Endothelial cell of umbilical vein (primary cell): ENCODE data around the gene C15orf39. TPM values are rescaled to one million over a fixed set of nuclear protein-coding genes. Genes with fewer than 3 reads are reported as not detected.

Source experiments
- BruUV-seq: library from RNA; stranded (reverse); fragments of 400-500 nt; replicated peaks from 2 replicates; lab custom pipeline; 2021; lab: Mats Ljungman, UMichigan
- CTCF ChIA-PET: fragments of 300-600, 350-600 bp; sonication (Branson Sonifier 250); formaldehyde crosslinking; loops from one replicate; lab custom pipeline; 2021; ENCODE audit warnings: antibody characterized with exemption, inconsistent platforms; lab: Charles Lee
- POLR2A ChIA-PET: fragments of 300-600, 350-600 bp; sonication (Branson Sonifier 250); formaldehyde crosslinking; loops from one replicate; lab custom pipeline; 2021; ENCODE audit warnings: antibody characterized with exemption, inconsistent platforms; lab: Charles Lee
- DNase-seq: peaks from one replicate; pipeline ENCODE4 v3.0.0-alpha.2; 2011; ENCODE audit warnings: low read depth, low spot score
- FAIRE-seq: peaks from 2 replicates; lab custom pipeline; 2011; peaks lifted over from hg19 to GRCh38; lab: Jason Lieb, UNC
- H2AFZ ChIP-seq: 2 replicates; pipeline ENCODE4 v1.6.0; 2012; ENCODE audit warnings: low read depth, low read length, control low read depth, inconsistent platforms
- H3K27ac ChIP-seq: 2 replicates; pipeline ENCODE4 v1.5.1; 2011; ENCODE audit warnings: low read depth, mild to moderate bottlenecking, control low read depth, low read length, moderate library complexity; ENCODE audit not compliant: insufficient read depth
- H3K27me3 ChIP-seq, 2 experiments: 2 replicates each; pipeline versions ENCODE4 v1.6.0 to v1.6.1; 2011; ENCODE audit warnings: low read length in 2 of 2, mixed read lengths in 1 of 2; ENCODE audit not compliant: control insufficient read depth in 2 of 2, insufficient read depth in 2 of 2
- H3K36me3 ChIP-seq, 2 experiments: 2 replicates in 1 of 2; 3 replicates in 1 of 2; pipeline ENCODE4 v1.5.1; 2011; ENCODE audit warnings: low read length in 2 of 2, mild to moderate bottlenecking in 1 of 2, moderate library complexity in 1 of 2; ENCODE audit not compliant: control insufficient read depth in 2 of 2, insufficient read depth in 2 of 2; ENCODE audit errors: extremely low read depth in 1 of 2
- H3K4me1 ChIP-seq: 3 replicates; pipeline ENCODE4 v1.5.1; 2011; ENCODE audit warnings: mild to moderate bottlenecking, low read length; ENCODE audit not compliant: control insufficient read depth, insufficient read depth; ENCODE audit errors: extremely low read depth
- H3K4me2 ChIP-seq: 2 replicates; pipeline ENCODE4 v1.6.1; 2011; ENCODE audit warnings: low read length, control low read depth, mixed read lengths; ENCODE audit not compliant: insufficient read depth
- H3K4me3 ChIP-seq, 3 experiments: fragments of 200-600 bp in 1 of 3; sonication (generic), shearing (Covaris generic) in 1 of 3; replicated peaks in 1 of 3; 2 replicates each; pipeline ENCODE4 v1.5.1; 2011 to 2016; ENCODE audit warnings: control low read depth in 3 of 3, low read length in 3 of 3, mild to moderate bottlenecking in 2 of 3, inconsistent platforms in 1 of 3, low read depth in 1 of 3, moderate library complexity in 1 of 3; ENCODE audit not compliant: insufficient read depth in 1 of 3
- H3K79me2 ChIP-seq: 2 replicates; pipeline ENCODE4 v1.6.0; 2012; ENCODE audit warnings: low read length, inconsistent platforms; ENCODE audit not compliant: control insufficient read depth, insufficient read depth
- H3K9ac ChIP-seq: replicated peaks from 2 replicates; pipeline ENCODE3; 2011; ENCODE audit warnings: low read length, control low read depth; ENCODE audit not compliant: insufficient read depth; ENCODE audit errors: extremely low read depth
- H3K9me1 ChIP-seq: replicated peaks from 3 replicates; pipeline ENCODE4 v1.6.0; 2011; ENCODE audit warnings: mild to moderate bottlenecking, low read length; ENCODE audit not compliant: control insufficient read depth, insufficient read depth; ENCODE audit errors: extremely low read depth
- H3K9me3 ChIP-seq: replicated peaks from 2 replicates; pipeline ENCODE4 v1.5.1; 2012; ENCODE audit warnings: low read length, inconsistent platforms; ENCODE audit not compliant: control insufficient read depth, insufficient read depth
- H4K20me1 ChIP-seq: replicated peaks from 2 replicates; pipeline ENCODE3; 2011; ENCODE audit warnings: mild to moderate bottlenecking, low read length; ENCODE audit not compliant: control insufficient read depth, insufficient read depth; ENCODE audit errors: extremely low read depth
- EZH2 ChIP-seq: IDR thresholded peaks from 2 replicates; pipeline ENCODE4 v1.6.1; 2012; ENCODE audit warnings: borderline replicate concordance, low read depth, mild to moderate bottlenecking, moderate library complexity, low read length, inconsistent platforms; ENCODE audit not compliant: severe bottlenecking
- FOS ChIP-seq: IDR thresholded peaks from 2 replicates; pipeline ENCODE4 v1.6.1; 2011; ENCODE audit warnings: mild to moderate bottlenecking, low read length, moderate library complexity, borderline replicate concordance; ENCODE audit not compliant: insufficient read depth
- JUN ChIP-seq: IDR thresholded peaks from 2 replicates; pipeline ENCODE4 v1.6.1; 2011; ENCODE audit warnings: borderline replicate concordance, low read depth; ENCODE audit not compliant: insufficient read length, insufficient read depth
- MYC ChIP-seq: IDR thresholded peaks from one replicate; pipeline ENCODE4 v1.6.1; 2011; ENCODE audit warnings: mild to moderate bottlenecking, low read depth, low read length
- POLR2AphosphoS5 ChIP-seq: IDR thresholded peaks from 2 replicates; pipeline ENCODE4 v1.6.1; 2012; ENCODE audit warnings: low read depth, mild to moderate bottlenecking, control low read depth, low read length, moderate library complexity; ENCODE audit not compliant: insufficient read depth
- dilution Hi-C: fragments of 300-500 bp; cut with MboI; formaldehyde crosslinking; loops from one replicate; pipeline ENCODE4 v1.15.0; 2019; ENCODE audit warnings: low sequenced_read_pairs; ENCODE audit not compliant: extremely low pct_ligation_motif_present
- intact Hi-C: fragments of 100-400 bp; cut with micrococcal nuclease; formaldehyde crosslinking; loops from one replicate; pipeline ENCODE4 v1.10.0; 2022
- polyA plus RNA-seq, 4 experiments: library from polyadenylated mRNA; depleted of rRNA in 3 of 4; stranded (reverse) in 3 of 4; unstranded in 1 of 4; fragments of >200 nt; gene quantifications; 2 replicates each; pipeline versions ENCODE4 v1.2.1 to v1.2.3, GENCODE V29; 2011 to 2012; ENCODE audit warnings: missing spikeins in 1 of 4
- total RNA-seq: library from RNA; stranded (reverse); gene quantifications from 2 replicates; pipeline ENCODE4 v1.2.3, GENCODE V29; 2021
- TF ChIP-seq, protein P1 (sequence below), 2 donors: IDR thresholded peaks; 1 replicate in 1 of 2; 2 replicates in 1 of 2; pipeline ENCODE4 v1.5.1; 2011; ENCODE audit warnings: low read length in 2 of 2, mild to moderate bottlenecking in 2 of 2, moderate library complexity in 2 of 2, control low read depth in 1 of 2, inconsistent platforms in 1 of 2, low read depth in 1 of 2; ENCODE audit not compliant: insufficient read depth in 1 of 2; ENCODE audit errors: extremely low read depth in 1 of 2
- TF ChIP-seq, protein P2 (sequence below): IDR thresholded peaks from 2 replicates; pipeline ENCODE4 v1.6.1; 2011; ENCODE audit not compliant: insufficient read depth, insufficient read length

Gene C15orf39
- total and polyA plus RNA-seq, 2 donors (not counting 3 experiments of a cell fraction or from before 2014, with no cell fraction given): 14.8 to 36.1 TPM

DNA sequence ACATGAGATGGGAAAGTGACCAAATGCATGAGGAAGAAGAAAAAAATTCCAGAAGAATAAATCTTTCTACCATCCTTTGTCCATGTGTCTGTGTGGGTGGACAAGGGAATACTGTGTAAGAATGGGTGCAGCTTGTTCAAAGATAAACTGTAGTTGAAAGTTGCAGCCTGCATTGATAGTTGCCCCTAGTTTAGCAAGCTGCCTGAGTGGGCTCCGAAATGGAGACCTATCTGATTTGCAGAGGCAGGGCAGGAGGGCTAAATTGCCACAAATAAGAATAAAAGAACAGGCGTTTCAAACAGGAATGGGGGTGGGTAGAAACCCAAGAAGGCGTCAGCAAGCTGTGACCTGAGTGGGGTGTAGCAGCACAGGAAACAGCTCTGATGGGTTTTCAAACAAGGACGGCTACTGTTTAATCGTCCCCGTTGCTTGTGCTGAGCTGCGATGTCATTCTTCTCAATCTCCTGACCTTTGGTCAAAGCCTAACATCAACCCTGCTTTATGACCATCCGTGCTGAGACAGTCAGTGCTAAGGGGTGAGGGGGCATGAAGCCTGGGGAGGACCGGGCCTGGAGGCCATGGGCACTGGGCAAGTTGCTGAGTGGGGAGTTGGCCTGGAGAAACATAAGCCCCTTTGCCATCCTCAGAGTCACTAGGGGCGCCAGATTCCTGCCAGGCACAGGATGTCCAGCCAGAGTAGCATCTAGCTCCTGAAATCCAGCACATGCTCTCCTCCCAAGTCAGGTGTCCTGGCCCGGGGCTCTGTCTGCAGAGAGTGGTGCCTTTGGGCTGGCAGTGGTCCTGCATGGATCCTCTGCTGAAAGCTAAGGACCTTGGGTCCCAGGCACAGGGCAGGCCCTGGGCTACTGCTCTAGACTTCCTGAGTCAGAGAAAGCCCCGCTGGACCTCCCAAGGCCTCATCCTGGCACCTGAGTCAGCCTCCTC lies 19.2 kb upstream of the C15orf39 start:
- dilution Hi-C loops: no loop called here
- H3K9me1 ChIP-seq: no peaks in the 10 kb centered on the region
- H3K79me2 ChIP-seq: no peaks in the 10 kb centered on the region
- H3K9me3 ChIP-seq: no peaks in the 10 kb centered on the region
- no peaks in the 10 kb centered on the region for H3K27me3 ChIP-seq
- no peak overlapping the region for H3K9ac ChIP-seq
- H3K4me3 ChIP-seq: no peak overlapping the region
- intact Hi-C loops: no loop called here
- TF ChIP-seq JUN (no peak), MYC (no peak), EZH2 (no peak), FOS (no peak), POLR2AphosphoS5 (no peak)
- TF ChIP-seq, protein P1, sequence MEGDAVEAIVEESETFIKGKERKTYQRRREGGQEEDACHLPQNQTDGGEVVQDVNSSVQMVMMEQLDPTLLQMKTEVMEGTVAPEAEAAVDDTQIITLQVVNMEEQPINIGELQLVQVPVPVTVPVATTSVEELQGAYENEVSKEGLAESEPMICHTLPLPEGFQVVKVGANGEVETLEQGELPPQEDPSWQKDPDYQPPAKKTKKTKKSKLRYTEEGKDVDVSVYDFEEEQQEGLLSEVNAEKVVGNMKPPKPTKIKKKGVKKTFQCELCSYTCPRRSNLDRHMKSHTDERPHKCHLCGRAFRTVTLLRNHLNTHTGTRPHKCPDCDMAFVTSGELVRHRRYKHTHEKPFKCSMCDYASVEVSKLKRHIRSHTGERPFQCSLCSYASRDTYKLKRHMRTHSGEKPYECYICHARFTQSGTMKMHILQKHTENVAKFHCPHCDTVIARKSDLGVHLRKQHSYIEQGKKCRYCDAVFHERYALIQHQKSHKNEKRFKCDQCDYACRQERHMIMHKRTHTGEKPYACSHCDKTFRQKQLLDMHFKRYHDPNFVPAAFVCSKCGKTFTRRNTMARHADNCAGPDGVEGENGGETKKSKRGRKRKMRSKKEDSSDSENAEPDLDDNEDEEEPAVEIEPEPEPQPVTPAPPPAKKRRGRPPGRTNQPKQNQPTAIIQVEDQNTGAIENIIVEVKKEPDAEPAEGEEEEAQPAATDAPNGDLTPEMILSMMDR (IDR thresholded peaks at IDR 0.05; ENCODE audit: extremely low read depth in 1 of 2, insufficient read depth in 1 of 2, low read depth in 1 of 2, low read length in 2 of 2): no peak
- TF ChIP-seq, protein P2, sequence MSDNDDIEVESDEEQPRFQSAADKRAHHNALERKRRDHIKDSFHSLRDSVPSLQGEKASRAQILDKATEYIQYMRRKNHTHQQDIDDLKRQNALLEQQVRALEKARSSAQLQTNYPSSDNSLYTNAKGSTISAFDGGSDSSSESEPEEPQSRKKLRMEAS: no peak
- H2AFZ ChIP-seq: no peak overlapping the region
- FAIRE-seq (no peak), DNase-seq (no peak)
- ChIA-PET CTCF (interaction anchor here (0.6 to 2.2 kb wide), 3 partner anchors 19 to 139 kb away, joined by 3 to 7 read pairs (median 3); partner anchors contain the start of gene C15orf39), POLR2A (no interaction called here)
- H3K36me3 ChIP-seq: no peaks in the 10 kb centered on the region
- H3K4me2 ChIP-seq: no peak overlapping the region
- no peak overlapping the region for H3K27ac ChIP-seq
- peaks cover 2% of the 10 kb centered on the region for H3K4me1 ChIP-seq
- H4K20me1 ChIP-seq: no peaks in the 10 kb centered on the region
- BruUV-seq: no TSS peak
